GM12878 (cell line): ENCODE data around the gene ABI1. TPM values are rescaled to one million over a fixed set of nuclear protein-coding genes. Genes with fewer than 3 reads are reported as not detected.
A peak's percentile ranks its signal among the peaks of the same experiment; 100 is the strongest.

Experiments
- BCL3 ChIP-seq: IDR thresholded peaks from 2 replicates; pipeline ENCODE4 v1.6.1; 2011; ENCODE audit warnings: borderline replicate concordance, low read depth, mild to moderate bottlenecking, moderate library complexity, low read length; ENCODE audit not compliant: insufficient read depth, poor library complexity, severe bottlenecking
- BMI1 ChIP-seq: fragments of 450-650 bp; IDR thresholded peaks from 2 replicates; pipeline ENCODE4 v1.6.1; 2016; ENCODE audit warnings: mild to moderate bottlenecking, moderate library complexity, borderline replicate concordance
- CUX1 ChIP-seq: IDR thresholded peaks from 2 replicates; pipeline ENCODE4 v1.6.1; 2012; ENCODE audit warnings: improper control_type of control experiment, low read depth, low read length; ENCODE audit not compliant: insufficient replicate concordance
- DPF2 ChIP-seq: fragments of 450-650 bp; IDR thresholded peaks from 2 replicates; pipeline ENCODE4 v1.6.1; 2017; ENCODE audit warnings: mild to moderate bottlenecking
- FOXM1 ChIP-seq: IDR thresholded peaks from 2 replicates; pipeline ENCODE4 v1.6.1; 2012; ENCODE audit warnings: low read depth, mild to moderate bottlenecking, inconsistent platforms, low read length, moderate library complexity
- MXI1 ChIP-seq: fragments of 150-350 bp; IDR thresholded peaks from 2 replicates; pipeline ENCODE4 v1.6.1; 2011; ENCODE audit warnings: low read depth, mild to moderate bottlenecking, inconsistent platforms, low read length, improper control_type of control experiment
- NR2F1 ChIP-seq: fragments of 450-650 bp; conservative IDR thresholded peaks from 2 replicates; pipeline ENCODE4 v1.6.1; 2017; ENCODE audit warnings: mild to moderate bottlenecking
- PKNOX1 ChIP-seq: fragments of 450-650 bp; IDR thresholded peaks from 2 replicates; pipeline ENCODE4 v1.6.1; 2016; ENCODE audit warnings: mild to moderate bottlenecking
- SRF ChIP-seq, 2 experiments: IDR thresholded peaks; 2 replicates each; pipeline ENCODE4 v1.6.1; 2011; ENCODE audit warnings: low read depth in 2 of 2, low read length in 2 of 2, mild to moderate bottlenecking in 1 of 2, moderate library complexity in 1 of 2
- USF1 ChIP-seq: IDR thresholded peaks from 2 replicates; pipeline ENCODE4 v1.6.1; 2011; ENCODE audit warnings: borderline replicate concordance, low read depth, mild to moderate bottlenecking, moderate library complexity, mixed read lengths, low read length; ENCODE audit not compliant: insufficient read depth; ENCODE audit errors: extremely low read length
- USF2 ChIP-seq: IDR thresholded peaks from 2 replicates; pipeline ENCODE4 v1.6.1; 2011; ENCODE audit warnings: low read depth, low read length, improper control_type of control experiment, borderline replicate concordance
- ZBTB40 ChIP-seq: fragments of 450-650 bp; IDR thresholded peaks from 2 replicates; pipeline ENCODE4 v1.6.1; 2016; ENCODE audit warnings: mild to moderate bottlenecking, moderate library complexity, borderline replicate concordance
- ZNF384 ChIP-seq: IDR thresholded peaks from 2 replicates; pipeline ENCODE4 v1.6.1; 2012; ENCODE audit warnings: low read depth, mild to moderate bottlenecking, low read length, improper control_type of control experiment, borderline replicate concordance
- ZSCAN29 ChIP-seq: fragments of 450-650 bp; IDR thresholded peaks from 2 replicates; pipeline ENCODE4 v1.6.1; 2017; ENCODE audit warnings: mild to moderate bottlenecking, moderate library complexity
- polyA plus RNA-seq, 11 experiments: library from polyadenylated mRNA; depleted of rRNA in 4 of 11; unstranded in 6 of 11; stranded (reverse) in 5 of 11; fragments of >200 nt; fragmentation: Nextera tagmentation in 4 of 11; fragmentation: Illumina TruSeq in 1 of 11; extraction: Ambion mirVana in 4 of 11; extraction: Trizol in 1 of 11; gene quantifications; 1 replicate in 1 of 11; 2 replicates in 10 of 11; pipeline versions ENCODE4 v1.2.1 to v1.2.3, GENCODE V29; 2011 to 2016; ENCODE audit warnings: inconsistent platforms in 2 of 11, missing spikeins in 2 of 11, low read depth in 1 of 11
- total RNA-seq, 4 experiments: library from RNA; depleted of rRNA in 3 of 4; stranded (reverse); fragments of >200 nt in 3 of 4; fragmentation: Illumina TruSeq in 1 of 4; extraction: Trizol in 1 of 4; gene quantifications; 2 replicates each; pipeline versions ENCODE4 v1.2.1 to v1.2.3, GENCODE V29; 2013 to 2021

ABI1 gene
- total and polyA plus RNA-seq, 10 of the 15 experiments (the other 5 are each of a cell fraction or from before 2014, with no cell fraction given), result 31.2 to 73.2 (median 50.7) TPM

- no peak for TF ChIP-seq USF1
- TF ChIP-seq SRF (IDR thresholded peaks at IDR 0.05; ENCODE audit: low read depth in 2 of 2, low read length in 2 of 2), result no peak
- peak; percentile 97 for TF ChIP-seq ZBTB40
- TF ChIP-seq NR2F1, result peak; percentile 97
- TF ChIP-seq PKNOX1, result peak; percentile 40; the same call in 1 of the 2 replicates
- TF ChIP-seq ZNF384, result no peak
- TF ChIP-seq BMI1, result no peak
- no peak for TF ChIP-seq FOXM1
- TF ChIP-seq MXI1, result peak; percentile 61
- TF ChIP-seq USF2, result no peak
- TF ChIP-seq CUX1, result no peak
- peak; percentile 74 for TF ChIP-seq DPF2
- no peak for TF ChIP-seq BCL3
- TF ChIP-seq ZSCAN29, result 0 out of 2 replicates have a peak, but pooled peaks have one; percentile 12
Observed at GRCh38 chr10:26697163-26697921, 163.4 kb downstream of the ABI1 start, which contains the start of gene PDSS1 (continued).
